Prostate gland (tissue), 2 donors: ENCODE data around the gene IGSF6. TPM values are rescaled to one million over a fixed set of nuclear protein-coding genes. Genes with fewer than 3 reads are reported as not detected.

ENCODE experiments used
- DNase-seq: peaks from one replicate; pipeline ENCODE4 v3.0.0-alpha.2; 2019; ENCODE audit warnings: low spot score
- H3K27ac ChIP-seq, 2 donors: fragments of 200-600 bp; sonication (generic); 2 replicates each; pipeline ENCODE4 v1.5.1; 2017 to 2019
- H3K27me3 ChIP-seq: fragments of 200-600 bp; sonication (generic); replicated peaks from 2 replicates; pipeline ENCODE4 v1.5.1; 2019; ENCODE audit not compliant: insufficient read depth
- H3K36me3 ChIP-seq, 2 donors: fragments of 200-600 bp; sonication (generic); 1 replicate in 1 of 2; 2 replicates in 1 of 2; pipeline versions ENCODE4 v1.5.1 to v1.8.1; 2017 to 2019
- H3K4me1 ChIP-seq: fragments of 200-600 bp; sonication (generic); replicated peaks from 2 replicates; pipeline ENCODE4 v1.5.1; 2019
- H3K4me3 ChIP-seq, 2 donors: fragments of 200-600 bp; sonication (generic); 2 replicates each; pipeline ENCODE4 v1.5.1; 2017 to 2019
- H3K9me3 ChIP-seq: fragments of 200-600 bp; sonication (generic); 2 replicates; pipeline ENCODE4 v1.5.1; 2017
- CTCF ChIP-seq, 4 experiments: fragments of 200-600 bp in 2 of 4; fragments of 450-650 bp in 2 of 4; sonication (generic) in 2 of 4; IDR thresholded peaks; 1 replicate in 3 of 4; 2 replicates in 1 of 4; pipeline ENCODE4 v1.5.1; 2016 to 2019; ENCODE audit warnings: antibody characterized with exemption in 4 of 4, mild to moderate bottlenecking in 2 of 4, moderate library complexity in 2 of 4
- POLR2A ChIP-seq: fragments of 450-650 bp; IDR thresholded peaks from one replicate; pipeline ENCODE4 v1.6.1; 2016; ENCODE audit warnings: antibody characterized with exemption, mild to moderate bottlenecking
- POLR2AphosphoS5 ChIP-seq: sonication (generic); formaldehyde crosslinking; IDR thresholded peaks from one replicate; pipeline ENCODE4 v1.6.1; 2017; ENCODE audit warnings: antibody characterized with exemption
- WGBS: methylation state at CpG from one replicate; pipeline ENCODE4 v1.1.5; 2018; 5-methylcytosine and 5-hydroxymethylcytosine counted together
- intact Hi-C: fragments of 100-400 bp; cut with DNase I; formaldehyde crosslinking; loops from one replicate; pipeline ENCODE4 v1.14.2; 2022
- total RNA-seq, 2 donors: library from RNA; depleted of rRNA; stranded (reverse); fragments of >200 nt; gene quantifications; one replicate each; pipeline ENCODE4 v1.1.0, GENCODE V29; 2016

Gene IGSF6
- total RNA-seq, 2 donors from 2014 or later: 4.5 TPM; not detected in 1

DNA sequence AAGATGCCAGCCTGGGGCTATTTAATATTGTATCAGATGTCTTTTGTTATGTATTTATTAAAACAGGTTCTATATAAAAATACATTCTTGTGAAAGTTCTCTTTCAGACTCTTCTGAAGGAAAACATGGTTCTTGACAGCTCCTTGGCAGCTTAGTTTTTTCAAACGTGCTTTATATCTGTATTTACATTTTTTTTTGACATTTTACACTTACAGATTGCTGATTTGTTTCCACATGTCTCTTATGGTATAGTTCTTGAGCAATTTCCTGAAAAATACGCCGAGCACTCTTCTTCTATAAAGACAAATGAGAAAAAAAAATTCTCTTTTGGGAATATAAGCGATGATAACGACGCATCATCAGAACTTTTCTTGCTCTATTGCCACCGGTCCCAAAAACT is 9.5 kb downstream of the IGSF6 start:
- intact Hi-C loops: loop anchor here (5.0 kb wide), 1 partner anchor 46 kb away; the partner anchor contains the start of gene METTL9
- DNase-seq: no peak
- Histone ChIP-seq H3K36me3 (no peaks in the 10 kb centered on the region), H3K4me3 (no peak overlapping the region), H3K9me3 (no peaks in the 10 kb centered on the region), H3K27me3 (no peaks in the 10 kb centered on the region), H3K27ac (no peak overlapping the region), H3K4me1 (no peaks in the 10 kb centered on the region)
- TF ChIP-seq CTCF (IDR thresholded peaks at IDR 0.05) (no peak), POLR2A (no peak), POLR2AphosphoS5 (no peak)
- WGBS: 66% methylated on average over 7 of the region's 7 CpGs

DNA sequence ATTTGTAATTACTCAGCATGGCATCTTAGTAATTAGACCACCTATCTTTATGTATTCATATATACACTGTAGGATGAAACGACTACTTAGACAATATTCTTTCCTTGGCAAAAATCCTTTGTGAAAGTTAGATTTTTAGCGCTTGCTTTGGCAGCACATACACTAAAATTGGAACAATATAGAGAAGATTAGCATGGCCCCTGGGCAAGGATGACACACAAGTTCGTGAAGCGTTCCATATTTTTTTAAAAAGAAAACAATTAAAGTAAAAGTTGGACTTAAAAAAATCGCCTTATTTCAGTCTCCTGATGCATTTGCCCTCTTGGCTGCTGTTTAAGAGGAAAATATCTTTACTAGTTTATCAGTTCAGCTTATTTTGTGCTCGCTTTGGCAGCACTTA is 10.5 kb downstream of the IGSF6 start:
- Histone ChIP-seq H3K27me3 (no peaks in the 10 kb centered on the region), H3K27ac (no peak overlapping the region), H3K36me3 (no peaks in the 10 kb centered on the region), H3K4me1 (no peaks in the 10 kb centered on the region), H3K4me3 (no peak overlapping the region), H3K9me3 (no peaks in the 10 kb centered on the region)
- intact Hi-C loops: loop anchor here (5.0 kb wide), 1 partner anchor 45 kb away; the partner anchor contains the start of gene METTL9
- TF ChIP-seq POLR2AphosphoS5 (no peak), POLR2A (no peak), CTCF (IDR thresholded peaks at IDR 0.05) (no peak)
- 32% methylated on average over 6 of the region's 6 CpGs for WGBS
- no peak for DNase-seq

GRCh38 chr16:21639493-21639892 is 12.9 kb downstream of the IGSF6 start:
- 93% methylated on average over 2 of the region's 2 CpGs for WGBS
- H3K4me1 ChIP-seq: no peaks in the 10 kb centered on the region
- TF ChIP-seq POLR2A: no peak
- no peak for TF ChIP-seq POLR2AphosphoS5
- no peak for TF ChIP-seq CTCF (IDR thresholded peaks at IDR 0.05)
- no peaks in the 10 kb centered on the region for H3K9me3 ChIP-seq
- H3K36me3 ChIP-seq: no peaks in the 10 kb centered on the region
- intact Hi-C loops: no loop called here
- H3K27ac ChIP-seq: no peak overlapping the region
- no peaks in the 10 kb centered on the region for H3K27me3 ChIP-seq
- no peak for DNase-seq
- H3K4me3 ChIP-seq: no peak overlapping the region

DNA sequence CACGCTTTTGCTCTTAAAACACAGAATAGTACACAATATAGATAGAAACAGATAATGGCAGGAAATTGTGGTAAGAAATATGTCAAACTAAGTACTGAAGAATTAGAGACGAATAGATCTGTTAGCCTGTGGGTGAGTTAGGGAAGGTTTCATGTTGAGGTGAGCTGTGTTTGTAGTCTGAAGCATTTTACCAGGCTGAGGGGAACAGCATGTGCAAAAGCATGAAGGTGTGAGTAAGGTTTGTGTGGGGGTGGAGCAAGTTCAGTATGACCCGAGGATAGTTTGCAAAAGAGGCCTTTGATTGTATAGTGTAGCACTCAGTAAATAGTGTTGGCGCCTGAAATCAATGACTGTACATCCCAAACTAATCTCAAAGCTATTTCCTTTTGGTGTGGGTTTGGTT is 13.8 kb downstream of the IGSF6 start:
- intact Hi-C loops: no loop called here
- Histone ChIP-seq H3K4me1 (no peaks in the 10 kb centered on the region), H3K36me3 (no peaks in the 10 kb centered on the region), H3K27ac (no peak overlapping the region), H3K4me3 (no peak overlapping the region), H3K27me3 (no peaks in the 10 kb centered on the region), H3K9me3 (no peaks in the 10 kb centered on the region)
- 58% methylated on average over 4 of the region's 4 CpGs for whole genome bisulfite sequencing
- TF ChIP-seq POLR2AphosphoS5 (no peak), POLR2A (no peak), CTCF (IDR thresholded peaks at IDR 0.05) (no peak)
- DNase-seq: no peak
